Measurements from ENCODE around the gene CDC5L.

Gene CDC5L

DNA sequence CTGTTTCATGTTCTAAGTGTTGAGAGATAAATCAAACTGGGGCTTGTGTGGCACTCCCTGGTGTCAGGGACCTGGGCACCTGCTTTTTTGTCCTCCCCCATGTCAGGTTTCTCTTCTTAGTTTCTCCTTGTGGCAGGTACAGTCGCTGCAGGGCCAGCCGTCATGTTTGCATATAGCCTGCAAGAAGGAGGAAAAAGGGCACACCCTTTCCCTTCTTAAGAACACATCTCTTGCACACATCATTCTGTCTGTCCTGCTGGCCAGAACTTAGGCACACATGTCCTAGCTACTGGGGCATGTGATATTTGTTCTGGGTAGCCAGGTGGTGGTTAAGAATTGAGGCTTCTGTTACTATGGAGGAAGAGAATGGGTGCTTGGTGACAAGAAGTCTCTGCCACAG lies 27.9 kb downstream of the CDC5L start:
- H3K27ac ChIP-seq = no peak overlapping the region
- TF ChIP-seq CTCF (conservative IDR thresholded peaks at IDR 0.05) = no peak; the same call in 1 of the 2 replicates
- TF ChIP-seq ZFX (IDR thresholded peaks at IDR 0.05) = no peak

DNA sequence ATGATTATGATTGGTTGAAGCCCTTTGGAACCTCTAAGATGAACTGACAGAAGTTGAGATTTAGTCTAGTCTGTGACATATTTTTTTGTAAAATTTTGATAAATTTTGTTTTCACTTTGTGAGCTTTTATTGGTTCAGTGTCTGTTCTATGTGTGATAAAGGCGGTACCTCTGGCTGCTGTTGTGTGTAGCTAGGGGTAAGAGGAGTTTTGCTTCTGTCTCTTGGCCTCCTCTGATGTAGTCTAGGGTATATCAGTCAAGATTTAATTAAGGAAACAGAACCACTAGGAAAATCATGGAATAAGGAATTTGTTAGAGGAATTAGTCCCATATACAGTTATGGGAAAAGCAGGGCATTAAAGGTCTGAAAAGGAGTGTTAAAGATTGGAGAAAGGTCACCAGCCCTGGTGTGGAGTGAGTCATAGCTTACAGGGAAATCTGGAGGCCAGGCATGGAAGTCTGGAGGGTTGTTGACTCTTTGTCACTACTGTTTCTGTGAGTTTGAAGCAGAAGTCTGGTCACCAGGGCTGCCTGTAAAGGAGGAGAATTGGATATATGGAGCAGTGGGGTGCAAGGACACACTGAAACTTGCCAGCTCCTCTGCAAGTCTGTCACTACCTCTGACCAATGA lies 28.5 kb downstream of the CDC5L start:
- no peak for TF ChIP-seq ZFX (IDR thresholded peaks at IDR 0.05)
- no peak for TF ChIP-seq CTCF (conservative IDR thresholded peaks at IDR 0.05)
- no peak overlapping the region for H3K27ac ChIP-seq

DNA sequence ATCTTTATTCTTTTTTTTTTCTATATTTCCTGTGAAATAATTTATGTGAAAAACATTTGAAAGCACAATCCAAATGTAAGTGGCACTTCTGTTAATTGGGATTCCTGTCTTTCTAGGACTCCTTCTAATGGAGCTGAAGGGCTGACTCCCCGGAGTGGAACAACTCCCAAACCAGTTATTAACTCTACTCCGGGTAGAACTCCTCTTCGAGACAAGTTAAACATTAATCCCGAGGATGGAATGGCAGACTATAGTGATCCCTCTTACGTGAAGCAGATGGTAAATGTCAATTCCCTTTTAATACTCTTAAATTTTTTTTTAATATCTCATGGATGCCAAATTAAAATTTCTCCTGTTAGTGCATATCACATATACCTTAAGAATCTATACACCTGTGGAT lies 35.0 kb downstream of the CDC5L start:
- H3K27ac ChIP-seq = no peak overlapping the region
- TF ChIP-seq CTCF (conservative IDR thresholded peaks at IDR 0.05) = no peak
- TF ChIP-seq ZFX (IDR thresholded peaks at IDR 0.05) = no peak

DNA sequence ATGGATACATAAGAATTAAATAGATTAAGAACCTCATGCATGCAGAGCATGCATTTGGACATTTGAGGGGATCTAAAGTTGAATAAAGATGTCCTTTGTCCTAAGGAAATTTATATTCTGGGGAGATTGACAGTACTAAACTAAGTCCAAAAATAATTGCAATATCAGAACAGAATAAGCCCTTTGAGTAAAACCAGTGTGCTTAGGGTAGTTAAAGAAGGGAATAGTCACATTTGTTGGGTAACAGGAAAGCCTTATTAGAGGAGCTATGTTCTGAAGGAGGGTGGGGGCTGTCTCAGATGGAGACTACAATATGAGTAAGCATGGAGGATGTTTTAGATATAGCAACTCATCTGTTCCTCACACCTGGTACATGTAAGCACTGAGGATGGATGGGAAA lies 35.8 kb downstream of the CDC5L start:
- no peak overlapping the region for H3K27ac ChIP-seq
- TF ChIP-seq ZFX (IDR thresholded peaks at IDR 0.05) = no peak
- TF ChIP-seq CTCF (conservative IDR thresholded peaks at IDR 0.05) = no peak

DNA sequence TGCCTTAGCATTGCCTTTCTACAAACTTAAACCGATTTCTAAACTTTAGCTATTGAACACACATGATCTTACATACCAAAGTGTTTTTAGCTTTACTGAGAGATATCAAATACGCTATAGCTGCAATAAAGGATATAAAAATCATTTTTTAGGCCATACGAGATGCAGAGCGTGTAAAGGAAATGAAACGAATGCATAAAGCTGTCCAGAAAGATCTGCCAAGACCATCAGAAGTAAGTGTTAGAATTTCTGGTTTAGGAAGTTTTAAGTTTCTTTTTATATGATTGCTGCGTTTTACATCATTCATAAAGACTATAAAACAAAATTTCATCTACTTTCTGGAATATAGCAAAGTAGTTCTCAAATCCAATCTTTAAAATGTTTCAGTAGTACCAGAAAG lies 38.4 kb downstream of the CDC5L start:
- TF ChIP-seq ZFX (IDR thresholded peaks at IDR 0.05) (no peak), CTCF (conservative IDR thresholded peaks at IDR 0.05) (no peak)
- no peak overlapping the region for H3K27ac ChIP-seq

- TF ChIP-seq CTCF (conservative IDR thresholded peaks at IDR 0.05) (no peak), ZFX (IDR thresholded peaks at IDR 0.05) (no peak)
- H3K27ac ChIP-seq = no peak overlapping the region
Measured at GRCh38 chr6:44428682-44429081, 41.2 kb downstream of the CDC5L start.

- H3K27ac ChIP-seq = no peak overlapping the region
- TF ChIP-seq CTCF (conservative IDR thresholded peaks at IDR 0.05) (no peak), ZFX (IDR thresholded peaks at IDR 0.05) (no peak)
Measured at GRCh38 chr6:44430326-44430725, 42.8 kb downstream of the CDC5L start.

Measured in C4-2B (cell line).